GM19240 (cell line): ENCODE measurements around the gene OR10D3.
"Not testable (repeated sequence)": the region's sequence is repeated elsewhere in the genome, so short reads cannot be mapped to it uniquely, and the experiment has no call there.

Source experiments
- DNase-seq: peaks from one replicate; pipeline ENCODE4 v3.0.0; 2011; ENCODE audit warnings: low spot score; ENCODE audit not compliant: insufficient read length

The OR10D3 gene

GRCh38 chr11:124194293-124195188 lies 11.4 kb downstream of the OR10D3 start:
- no peak for DNase-seq

GRCh38 chr11:124195189-124195734 lies 12.1 kb downstream of the OR10D3 start:
- DNase-seq: peak; percentile 26

- DNase-seq: no peak
These were observed 14.9 kb downstream of the OR10D3 start for GRCh38 chr11:124197999-124198398.

- no peak for DNase-seq
These were observed 15.8 kb downstream of the OR10D3 start for GRCh38 chr11:124198897-124199296.

- DNase-seq: no peak
These were observed 16.6 kb downstream of the OR10D3 start for GRCh38 chr11:124199702-124200101.

GRCh38 chr11:124200671-124201070 lies 17.5 kb downstream of the OR10D3 start:
- DNase-seq: no peak

- no peak for DNase-seq
These were observed 19.8 kb downstream of the OR10D3 start for GRCh38 chr11:124202951-124203350.

GRCh38 chr11:124204008-124204407 lies 20.9 kb downstream of the OR10D3 start:
- no peak for DNase-seq

GRCh38 chr11:124207102-124207792 lies 24.1 kb downstream of the OR10D3 start:
- DNase-seq: no peak

GRCh38 chr11:124209824-124210357 lies 26.7 kb downstream of the OR10D3 start:
- no peak for DNase-seq

GRCh38 chr11:124210421-124210820 lies 27.3 kb downstream of the OR10D3 start:
- DNase-seq: no peak

GRCh38 chr11:124211321-124211720 lies 28.2 kb downstream of the OR10D3 start:
- no peak for DNase-seq

GRCh38 chr11:124214027-124214426 lies 30.9 kb downstream of the OR10D3 start:
- DNase-seq: no peak

- no peak for DNase-seq
These were observed 36.0 kb downstream of the OR10D3 start for GRCh38 chr11:124219126-124219525.

- no peak for DNase-seq
These were observed 39.3 kb downstream of the OR10D3 start for GRCh38 chr11:124222407-124222806.

GRCh38 chr11:124224618-124225423 lies 41.7 kb downstream of the OR10D3 start:
- DNase-seq: not testable (repeated sequence)

GRCh38 chr11:124225471-124225870 lies 42.3 kb downstream of the OR10D3 start:
- no peak for DNase-seq

- DNase-seq: no peak
These were observed 50.2 kb downstream of the OR10D3 start for GRCh38 chr11:124233376-124233775.
